GM19455 (cell line): ENCODE data around the gene SLC12A5.

Source experiments
- ATAC-seq: cut with Tn5 transposase; IDR thresholded peaks from one replicate; pipeline ENCODE4 v1.9.1; 2021; ENCODE audit not compliant: unreplicated experiment

The SLC12A5 gene

DNA sequence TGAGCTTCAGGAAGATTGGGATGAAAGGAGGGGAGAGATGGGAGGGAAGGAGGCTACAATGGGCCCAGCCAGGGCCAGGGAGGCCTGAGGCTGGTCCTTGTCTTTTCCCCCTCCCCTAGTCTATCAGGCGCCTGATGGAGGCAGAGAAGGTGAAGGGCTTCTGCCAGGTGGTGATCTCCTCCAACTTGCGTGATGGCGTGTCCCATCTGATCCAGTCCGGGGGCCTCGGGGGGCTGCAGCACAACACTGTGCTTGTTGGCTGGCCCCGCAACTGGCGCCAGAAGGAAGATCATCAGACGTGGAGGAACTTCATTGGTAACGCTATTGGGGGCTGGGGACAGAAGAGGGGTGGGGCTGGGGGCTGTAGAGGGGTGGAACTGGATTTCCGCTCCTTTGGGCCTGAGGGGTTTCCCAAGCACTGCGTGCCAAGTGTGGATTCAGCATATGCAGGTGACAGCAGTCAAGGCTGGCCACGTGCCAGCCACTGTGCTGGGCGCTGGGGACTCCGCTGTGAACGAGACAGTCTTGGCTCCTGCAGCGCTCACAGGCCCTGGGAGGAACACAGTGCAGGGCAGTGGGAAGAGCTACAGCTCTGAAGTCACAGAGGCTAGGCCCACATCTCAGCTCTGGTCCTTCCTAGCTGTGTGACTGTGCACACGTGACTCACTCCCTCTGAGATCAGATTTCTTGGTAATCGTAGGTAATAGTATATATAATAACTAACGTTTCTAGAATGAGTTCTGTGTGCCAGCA, 22.7 kb downstream of the SLC12A5 start:
- no peak for ATAC-seq

DNA sequence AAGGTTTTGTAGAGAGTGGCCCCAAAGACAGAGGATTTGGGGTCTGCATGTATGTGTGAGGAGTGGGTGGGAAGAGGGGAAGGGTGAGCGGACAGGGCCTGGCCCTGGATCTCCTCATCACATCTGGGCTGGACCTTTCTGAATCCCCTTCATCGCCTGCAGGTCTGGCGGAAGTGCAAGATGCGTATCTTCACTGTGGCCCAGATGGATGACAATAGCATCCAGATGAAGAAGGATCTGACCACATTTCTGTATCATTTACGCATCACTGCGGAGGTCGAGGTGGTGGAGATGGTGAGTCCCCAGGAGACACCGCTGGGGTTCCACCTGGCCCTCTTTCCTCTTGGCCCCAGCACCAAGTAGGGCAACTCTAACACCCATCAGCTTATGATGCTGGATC, 24.4 kb downstream of the SLC12A5 start:
- no peak for ATAC-seq

DNA sequence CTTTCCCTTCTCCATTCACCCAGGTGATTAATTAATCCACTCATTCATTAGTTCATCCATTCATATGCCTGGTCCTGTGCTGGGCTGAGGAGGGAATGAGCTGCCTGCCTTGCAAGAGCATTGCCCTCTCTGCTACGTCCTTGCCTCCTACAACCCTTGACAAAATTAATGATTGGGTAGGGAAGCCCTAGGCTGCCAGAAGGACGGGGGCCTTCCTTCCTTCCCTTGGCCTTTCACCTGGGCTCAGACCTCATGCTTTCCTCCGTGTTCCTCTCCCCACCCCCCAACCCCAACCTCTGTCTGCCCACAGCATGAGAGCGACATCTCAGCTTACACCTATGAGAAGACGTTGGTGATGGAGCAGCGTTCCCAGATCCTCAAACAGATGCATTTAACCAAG, 25.6 kb downstream of the SLC12A5 start:
- ATAC-seq = no peak

DNA sequence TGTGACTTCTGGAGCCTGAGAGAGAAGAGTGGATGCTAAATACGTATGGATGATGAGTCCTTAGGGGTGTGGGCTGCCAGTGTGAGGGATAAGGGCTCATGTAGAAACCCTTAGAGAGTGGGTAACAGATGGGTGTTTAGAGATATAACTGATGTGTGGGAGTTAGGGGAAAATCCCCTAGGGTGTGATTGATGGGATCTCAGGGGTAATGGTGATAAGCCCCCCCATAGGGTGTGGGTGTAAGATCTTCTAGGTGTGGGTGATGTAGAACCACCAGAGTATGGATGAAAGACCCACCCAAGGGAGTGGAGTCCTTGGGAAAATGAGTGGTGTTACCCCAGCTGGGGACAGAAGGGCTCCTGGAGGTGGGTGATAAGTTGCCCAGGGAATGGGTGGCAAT, 26.3 kb downstream of the SLC12A5 start:
- ATAC-seq = no peak

DNA sequence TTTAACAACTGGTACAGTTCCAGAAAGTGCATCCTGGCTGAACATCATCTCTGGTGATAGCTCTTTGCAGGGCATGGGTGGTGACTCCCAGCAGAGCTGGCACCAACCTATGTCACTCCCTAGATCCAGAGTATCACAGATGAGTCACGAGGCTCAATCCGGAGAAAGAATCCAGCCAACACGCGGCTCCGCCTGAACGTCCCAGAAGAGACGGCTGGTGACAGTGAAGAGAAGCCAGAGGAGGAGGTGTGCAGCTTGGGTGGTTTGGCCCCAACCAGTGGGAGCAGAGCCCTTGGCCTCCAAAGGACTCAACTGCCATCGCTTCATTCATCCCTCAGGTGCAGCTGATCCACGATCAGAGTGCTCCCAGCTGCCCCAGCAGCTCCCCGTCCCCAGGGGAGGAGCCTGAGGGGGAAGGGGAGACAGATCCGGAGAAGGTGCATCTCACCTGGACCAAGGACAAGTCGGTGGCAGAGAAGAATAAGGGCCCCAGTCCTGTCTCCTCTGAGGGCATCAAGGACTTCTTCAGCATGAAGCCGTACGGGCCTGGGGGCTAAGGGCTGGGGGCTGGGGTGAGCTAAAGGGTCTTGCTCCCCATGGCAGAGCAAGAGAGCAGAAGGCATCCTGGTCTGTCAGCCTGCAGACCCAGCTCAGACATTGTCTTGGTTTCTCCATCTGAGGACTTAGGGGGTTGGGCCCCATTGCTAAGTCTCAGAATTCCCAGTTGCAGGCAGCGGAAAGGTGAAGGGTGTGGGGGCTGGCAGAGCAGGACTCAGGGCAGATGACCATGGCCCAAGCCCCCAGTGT, 27.2 kb downstream of the SLC12A5 start:
- no peak for ATAC-seq

DNA sequence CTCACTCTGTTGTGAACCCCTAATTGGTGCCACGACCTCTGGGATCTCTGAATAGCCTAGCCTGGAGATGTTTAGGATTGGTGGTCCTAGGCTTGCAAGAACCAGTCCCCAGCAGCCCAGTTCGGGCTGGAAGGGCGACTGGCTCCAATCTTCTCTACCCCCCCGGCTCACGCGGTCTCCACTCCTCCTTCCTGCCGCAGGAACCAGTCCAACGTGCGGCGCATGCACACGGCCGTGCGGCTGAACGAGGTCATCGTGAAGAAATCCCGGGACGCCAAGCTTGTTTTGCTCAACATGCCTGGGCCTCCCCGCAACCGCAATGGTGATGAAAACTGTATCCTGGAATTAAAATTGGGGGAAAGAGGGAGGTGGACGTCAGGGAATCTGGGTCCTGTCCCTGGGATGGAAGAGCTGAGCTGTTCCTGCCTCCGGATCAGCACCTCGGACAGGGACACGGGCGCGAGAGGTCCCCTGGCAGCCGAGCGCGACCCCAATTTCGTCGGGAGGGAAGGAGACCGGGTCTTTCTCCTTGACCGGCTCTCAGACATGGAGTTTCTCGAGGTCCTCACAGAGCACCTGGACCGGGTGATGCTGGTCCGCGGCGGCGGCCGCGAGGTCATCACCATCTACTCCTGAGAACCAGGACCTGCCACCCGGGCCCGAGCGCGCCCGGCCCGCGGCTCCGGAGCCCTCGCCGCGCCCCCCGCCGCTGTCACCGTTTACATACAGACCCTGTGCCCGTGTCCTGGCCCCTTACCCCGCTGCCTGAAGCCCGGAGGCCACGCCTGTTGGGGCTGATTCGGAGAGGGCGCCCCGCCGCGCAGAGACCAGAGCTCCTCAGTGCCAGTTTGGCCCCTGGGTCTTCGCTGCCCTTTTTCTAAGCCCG, 28.2 kb downstream of the SLC12A5 start:
- no peak for ATAC-seq

DNA sequence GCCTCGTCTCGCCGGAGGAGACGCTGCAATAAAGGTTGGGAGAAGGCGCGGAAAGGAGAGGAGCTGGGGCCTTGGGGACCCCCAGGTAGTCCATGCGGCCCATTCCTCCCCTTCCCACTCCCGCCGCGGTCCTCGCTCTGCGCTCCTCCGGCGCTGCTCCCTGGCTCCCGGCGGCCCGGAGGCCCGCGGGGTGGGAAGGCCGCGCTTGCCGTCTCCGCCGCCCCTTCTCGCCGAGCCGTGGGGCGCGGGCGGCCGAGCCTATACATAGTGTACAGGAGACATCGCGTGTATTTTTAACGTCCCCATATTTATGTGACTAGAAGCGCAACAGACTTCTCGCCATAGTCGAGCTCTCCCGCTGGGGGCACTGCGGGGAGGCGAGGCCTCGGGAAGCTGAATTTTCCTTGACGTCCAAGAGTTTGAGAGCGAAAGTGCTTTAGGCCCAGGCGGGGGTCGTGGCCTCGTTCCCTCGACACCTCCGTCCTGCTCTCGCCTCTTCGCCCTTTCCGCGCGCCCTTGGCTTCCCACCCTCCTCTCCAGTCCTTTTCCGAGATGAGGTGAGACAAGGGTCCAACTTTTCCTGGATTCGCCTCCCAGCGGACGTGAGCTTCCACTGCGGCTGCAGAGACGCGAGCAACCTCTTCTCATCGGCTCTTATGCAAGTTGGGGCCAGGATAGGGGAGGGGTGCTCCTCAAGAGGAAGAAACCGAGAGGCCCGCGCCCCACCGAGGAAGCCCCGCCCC, 29.0 kb downstream of the SLC12A5 start:
- no peak for ATAC-seq

DNA sequence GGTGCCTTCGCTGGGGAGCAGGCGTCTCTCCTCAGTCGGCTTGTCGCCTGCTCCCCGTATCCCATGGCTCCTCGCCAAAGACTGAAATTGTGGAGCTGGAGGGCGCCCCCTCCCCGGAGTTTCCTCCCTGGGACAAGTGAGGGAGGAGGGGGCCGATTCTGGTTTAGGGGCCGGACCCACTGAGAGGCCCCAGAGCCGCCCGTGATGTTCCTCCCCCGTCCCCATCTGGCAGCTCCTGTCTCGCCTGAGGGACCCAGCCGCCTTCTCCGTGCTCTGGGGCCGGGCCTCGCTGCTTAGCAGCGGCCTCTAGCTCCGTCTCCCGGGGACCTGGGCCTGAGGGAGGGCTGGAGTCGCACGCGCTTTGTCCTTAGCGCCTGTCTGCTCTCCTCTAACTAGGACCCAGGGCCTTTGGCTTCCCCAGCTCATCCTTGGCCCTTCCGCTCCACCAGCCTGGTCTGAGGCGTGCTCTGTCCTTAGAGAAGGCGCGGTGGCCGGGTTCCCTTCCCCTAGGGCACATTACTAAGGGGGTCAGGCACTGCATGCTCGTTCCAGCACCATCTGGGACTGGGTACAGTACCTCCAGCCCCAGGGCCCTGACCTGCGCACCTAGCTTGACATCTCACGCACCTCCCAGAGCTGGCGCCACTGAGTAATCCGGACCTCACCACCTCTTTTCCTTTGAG, 29.7 kb downstream of the SLC12A5 start:
- no peak for ATAC-seq

DNA sequence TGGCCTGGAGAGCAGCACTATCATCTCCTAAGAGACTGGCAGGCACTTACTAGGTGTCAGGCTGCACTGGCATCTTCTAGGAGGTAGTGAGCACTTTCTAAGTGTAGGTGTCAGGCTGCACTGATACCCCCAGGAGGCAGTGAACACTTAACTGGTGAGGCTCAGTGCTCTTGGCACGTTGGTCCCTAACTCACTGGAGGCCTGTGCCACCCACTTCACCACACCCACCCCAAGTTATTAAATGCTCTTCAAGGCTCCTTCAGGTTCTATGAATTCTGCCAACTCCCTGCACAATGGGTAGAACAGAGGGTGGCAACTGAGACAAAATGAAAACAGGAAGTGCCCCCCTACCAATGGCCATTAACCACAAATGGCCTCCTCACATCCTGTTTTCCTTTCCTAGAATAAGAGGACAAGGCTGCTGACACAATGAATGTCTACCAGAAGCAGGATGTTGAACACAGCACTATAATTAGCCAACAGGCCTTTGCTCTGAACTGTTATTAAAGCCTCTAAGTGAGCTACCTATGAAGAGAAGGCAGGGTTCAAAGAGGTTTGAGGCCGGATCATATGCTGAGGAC, 31.4 kb downstream of the SLC12A5 start:
- no peak for ATAC-seq

DNA sequence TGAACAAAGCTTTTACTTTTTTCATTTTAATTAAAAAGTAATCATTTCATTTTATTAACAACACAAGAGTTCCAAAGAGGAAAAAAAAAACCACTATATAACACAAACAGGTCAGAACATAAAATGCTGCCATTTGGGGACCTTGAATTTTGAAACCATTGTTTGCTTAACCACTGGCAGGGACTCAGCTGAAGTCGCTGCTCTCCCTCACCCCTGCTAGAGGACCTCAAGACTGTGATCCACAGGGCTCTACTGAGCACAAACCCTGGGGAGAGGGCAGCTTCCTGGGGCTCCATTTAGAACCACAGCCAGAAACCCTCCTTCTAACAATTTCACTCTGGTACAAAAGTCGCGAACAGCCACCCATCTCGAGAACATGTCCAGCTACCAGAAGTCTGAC, 32.0 kb downstream of the SLC12A5 start:
- ATAC-seq = no peak

DNA sequence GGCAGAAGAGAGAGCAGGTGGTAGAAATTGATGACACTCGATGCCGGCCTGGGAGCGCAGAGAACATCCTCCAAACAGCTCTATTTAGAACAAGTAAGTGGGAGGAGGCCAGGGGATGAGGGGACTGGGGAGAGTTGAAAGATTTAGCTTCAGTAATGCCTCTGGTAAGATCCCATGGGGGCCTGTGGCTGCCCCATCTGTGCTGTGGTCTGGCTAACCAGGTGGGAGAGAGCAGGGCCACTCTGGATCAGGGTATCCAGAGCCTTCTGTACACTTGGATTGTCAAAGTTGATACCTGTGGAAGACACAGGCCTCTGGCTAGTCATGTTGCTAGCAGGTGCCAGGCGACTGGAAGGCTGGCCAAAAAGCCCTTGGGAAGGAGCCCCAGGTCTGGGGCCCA, 33.1 kb downstream of the SLC12A5 start:
- ATAC-seq = no peak

DNA sequence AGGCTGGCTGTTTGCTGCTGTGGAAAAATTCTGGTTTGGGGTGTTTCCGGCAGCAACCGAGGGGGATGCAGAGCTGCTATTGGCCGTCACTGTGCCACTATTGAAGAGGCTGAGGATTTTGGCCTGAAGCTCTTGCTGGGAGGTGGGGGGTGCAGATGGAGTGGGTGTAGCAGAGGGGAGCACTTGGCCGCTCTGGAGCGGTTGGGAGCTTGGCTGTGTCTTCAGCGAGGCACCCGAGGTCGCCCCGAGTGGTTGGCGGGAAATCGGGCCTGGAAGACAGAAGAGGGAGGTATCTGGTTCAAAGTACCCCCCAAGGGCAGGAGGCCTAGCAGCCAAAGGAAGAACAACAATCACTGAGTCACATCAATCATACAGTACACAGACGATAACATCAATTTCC, 33.6 kb downstream of the SLC12A5 start:
- ATAC-seq = no peak

DNA sequence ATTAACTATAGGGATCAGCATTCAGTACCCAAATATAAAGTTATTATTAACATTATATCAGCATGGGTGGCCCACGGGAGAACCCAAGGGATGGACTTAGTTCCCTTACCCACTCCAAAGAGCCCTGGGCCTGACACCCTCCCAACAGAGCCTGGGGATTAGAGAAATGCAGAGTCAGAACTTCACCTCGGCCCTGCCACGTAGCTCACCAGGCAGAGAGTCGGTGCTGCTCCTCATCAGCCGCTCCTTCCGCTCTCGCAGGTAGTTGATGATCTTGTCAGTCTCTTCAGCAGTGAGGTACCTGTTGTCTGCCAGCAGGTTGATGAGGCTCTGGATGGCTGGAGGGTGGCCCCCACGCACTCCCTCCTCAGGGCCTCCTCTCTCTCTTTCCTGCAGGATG, 34.1 kb downstream of the SLC12A5 start:
- no peak for ATAC-seq

DNA sequence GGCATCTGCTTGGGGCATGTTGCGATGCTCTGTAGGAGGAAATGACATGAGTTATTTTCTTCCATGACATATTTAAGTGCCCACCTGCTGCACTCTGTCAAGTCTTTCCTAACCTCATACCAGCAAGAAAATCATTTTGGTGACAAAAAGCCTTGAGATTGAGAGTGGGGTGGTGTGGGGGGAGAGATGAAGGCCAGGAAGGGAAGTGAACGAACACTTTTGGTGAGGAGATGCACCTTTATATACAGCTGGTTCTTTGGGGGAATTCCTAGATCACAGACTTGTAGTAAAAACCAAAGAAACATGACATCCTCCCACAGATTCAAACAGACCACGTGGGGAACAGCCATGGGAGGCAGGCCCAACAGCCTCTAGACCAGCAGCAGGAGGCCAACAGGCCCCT, 34.6 kb downstream of the SLC12A5 start:
- no peak for ATAC-seq

DNA sequence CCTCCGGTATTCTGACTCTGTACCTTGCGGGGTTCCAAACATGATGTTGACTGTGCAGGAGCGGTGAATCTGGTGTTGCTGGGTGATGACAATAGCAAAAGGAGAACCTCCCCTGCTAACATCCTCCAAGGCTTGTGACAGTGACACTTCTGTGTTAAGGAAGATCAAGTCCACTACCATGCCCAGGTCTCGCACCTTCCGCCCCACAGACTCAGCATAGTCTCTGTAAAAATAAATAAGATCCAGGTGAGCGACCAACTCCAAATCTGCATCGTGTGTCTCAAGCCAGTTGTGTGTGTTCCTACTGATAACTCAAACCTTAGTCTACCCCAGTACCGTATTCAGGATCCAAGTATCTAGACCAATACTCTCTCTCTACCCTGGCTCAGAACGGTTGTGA, 36.0 kb downstream of the SLC12A5 start:
- no peak for ATAC-seq

DNA sequence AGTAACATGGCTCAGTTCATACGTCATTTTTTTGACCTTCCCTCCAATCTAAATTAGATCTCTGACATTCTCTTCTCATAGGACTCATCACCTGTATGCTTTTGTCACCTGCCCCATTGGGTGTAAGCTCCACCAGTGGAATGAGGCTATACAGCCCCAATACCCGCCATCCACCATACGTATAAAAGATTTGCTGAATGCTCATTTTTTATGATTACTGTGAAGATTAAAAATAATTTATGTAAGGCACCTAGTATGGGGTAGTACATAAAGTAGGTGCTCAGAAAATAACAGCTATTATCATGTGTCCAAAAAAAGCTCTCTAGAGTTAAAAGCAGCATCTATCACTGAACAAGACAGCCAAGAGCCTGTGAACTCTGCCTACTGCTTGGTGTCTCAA, 36.7 kb downstream of the SLC12A5 start:
- no peak for ATAC-seq

DNA sequence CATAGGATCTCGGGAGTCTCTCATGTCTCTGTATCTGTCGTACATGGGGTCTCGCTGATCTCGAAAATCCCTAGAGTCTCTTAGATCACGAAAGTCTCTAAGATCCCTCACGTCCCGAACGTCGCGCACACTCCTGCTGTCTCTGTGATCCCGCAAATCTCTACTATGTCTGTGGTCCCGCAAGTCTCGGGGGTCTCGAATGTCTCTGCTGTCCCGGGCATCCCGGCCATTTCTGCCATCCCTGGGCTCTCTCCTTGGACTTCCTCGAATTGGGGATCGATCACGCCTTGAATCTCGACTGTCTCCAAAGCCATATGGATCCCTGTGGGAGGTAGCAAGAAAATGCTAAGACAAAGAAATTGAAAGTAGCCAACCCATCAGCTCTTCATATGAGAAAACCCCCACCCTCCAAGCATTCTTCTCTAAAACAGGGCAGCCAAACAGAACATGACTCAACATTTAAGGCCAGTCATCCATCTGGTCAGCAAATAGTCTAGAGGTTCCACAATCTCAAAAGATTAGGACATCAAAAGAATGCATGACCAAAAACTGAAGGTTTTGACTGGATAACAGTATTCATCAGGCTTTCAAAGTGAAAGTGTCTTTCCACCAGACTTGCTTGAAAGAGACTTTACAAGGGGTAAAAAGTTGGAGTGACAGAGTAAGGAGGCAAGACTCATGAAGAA, 41.3 kb downstream of the SLC12A5 start:
- no peak for ATAC-seq

DNA sequence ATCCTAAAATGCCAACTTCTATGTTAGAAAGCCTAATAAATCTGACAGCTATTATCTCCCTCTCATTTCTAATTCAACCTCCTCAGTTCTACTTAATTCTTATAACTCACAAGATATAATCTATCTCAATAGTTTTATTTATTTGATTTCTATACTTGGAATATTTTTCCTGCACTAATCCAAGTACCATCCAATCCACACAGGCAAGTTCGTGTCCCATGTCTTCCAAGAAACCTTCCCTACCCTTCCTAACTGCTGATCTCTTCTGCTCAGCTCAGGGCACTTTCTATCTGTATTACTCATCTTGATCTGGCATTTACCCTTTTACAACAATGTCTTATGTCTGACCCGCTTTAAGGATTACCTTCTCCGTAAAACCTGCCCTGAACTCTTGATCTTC, 42.6 kb downstream of the SLC12A5 start:
- ATAC-seq = no peak

DNA sequence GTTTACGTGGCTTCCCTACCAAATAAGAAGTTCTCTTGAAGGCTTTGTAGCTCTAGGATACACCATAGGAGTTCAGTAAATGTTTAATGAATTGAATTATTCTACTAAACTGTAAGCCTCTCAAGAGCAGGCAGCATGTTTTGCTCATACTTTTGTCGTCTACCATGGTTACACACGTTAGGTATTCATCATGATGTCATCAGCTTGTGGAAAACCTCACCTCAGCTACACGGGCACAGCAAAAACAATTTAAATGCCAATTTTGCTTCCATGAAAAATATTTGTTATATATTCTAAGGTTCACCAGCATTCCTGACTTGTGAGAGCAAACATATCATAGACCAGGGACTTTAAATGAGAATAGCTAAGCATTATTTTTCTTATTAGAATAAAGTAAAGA, 44.0 kb downstream of the SLC12A5 start:
- no peak for ATAC-seq
